ENCODE results near the gene GABRB2.

DNA sequence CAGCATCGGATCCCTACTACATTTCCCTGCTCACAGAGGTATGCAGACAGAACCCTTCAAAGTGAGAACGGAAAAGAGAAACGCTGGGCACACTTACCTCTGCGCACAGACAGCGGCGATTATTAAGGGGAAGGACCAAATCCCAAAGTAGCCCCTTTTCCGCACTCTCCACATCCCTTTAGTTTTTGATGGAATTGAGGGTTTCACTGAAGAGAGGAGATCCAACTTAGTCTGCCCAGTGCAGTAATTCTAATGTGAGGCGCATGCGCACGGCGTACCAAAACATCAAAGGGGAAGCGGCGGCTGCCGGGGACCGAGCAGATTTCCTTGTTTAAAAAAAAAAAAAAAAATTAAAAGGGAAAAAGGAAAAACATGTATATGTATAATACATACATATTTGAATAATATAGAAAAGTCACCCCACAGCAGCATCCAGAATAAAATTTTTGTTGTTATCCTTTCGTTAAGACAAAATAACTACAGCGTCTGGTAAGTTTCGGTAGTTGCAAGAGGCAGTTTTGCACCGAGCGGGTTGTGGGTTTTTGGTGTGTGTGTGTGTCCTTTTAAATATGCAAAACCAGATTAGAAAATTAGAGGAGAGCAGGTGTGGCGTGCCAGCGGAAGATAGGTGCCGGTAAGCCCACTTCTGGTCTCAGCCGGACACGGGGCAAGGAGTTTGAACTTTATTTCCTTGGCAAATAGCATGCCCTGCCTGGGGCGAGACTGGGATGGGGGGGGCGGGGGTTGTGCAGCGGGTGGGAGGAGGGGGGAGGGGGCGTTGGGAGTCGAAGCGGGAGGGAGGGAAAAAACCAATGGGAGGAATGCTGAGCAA is at the start of gene GABRB2:
- TF ChIP-seq CTCF (IDR thresholded peaks at IDR 0.05) (no peak), POLR2A (IDR thresholded peaks at IDR 0.05) (no peak)

Measured in heart left ventricle (tissue), 13 donors.